K562 (cell line): ENCODE measurements around the gene GALNT18.

ENCODE experiments used
- RCOR1 ChIP-seq, 2 experiments: IDR thresholded peaks; 2 replicates each; pipeline ENCODE4 v1.6.1; 2012; ENCODE audit warnings: low read depth in 2 of 2, low read length in 2 of 2, borderline replicate concordance in 1 of 2, improper control_type of control experiment in 1 of 2
- TAF1 ChIP-seq: IDR thresholded peaks from 2 replicates; pipeline ENCODE4 v1.6.1; 2011; ENCODE audit warnings: mild to moderate bottlenecking, low read length, moderate library complexity; ENCODE audit not compliant: insufficient read depth, control insufficient read depth, severe bottlenecking; ENCODE audit errors: extremely low read depth
- TF ChIP-seq, protein P1 (sequence below): sonication (generic); formaldehyde crosslinking; IDR thresholded peaks from 2 replicates; pipeline ENCODE4 v1.8.0; 2022; ENCODE audit warnings: missing genetic modification reagents, mild to moderate bottlenecking, borderline replicate concordance

DNA sequence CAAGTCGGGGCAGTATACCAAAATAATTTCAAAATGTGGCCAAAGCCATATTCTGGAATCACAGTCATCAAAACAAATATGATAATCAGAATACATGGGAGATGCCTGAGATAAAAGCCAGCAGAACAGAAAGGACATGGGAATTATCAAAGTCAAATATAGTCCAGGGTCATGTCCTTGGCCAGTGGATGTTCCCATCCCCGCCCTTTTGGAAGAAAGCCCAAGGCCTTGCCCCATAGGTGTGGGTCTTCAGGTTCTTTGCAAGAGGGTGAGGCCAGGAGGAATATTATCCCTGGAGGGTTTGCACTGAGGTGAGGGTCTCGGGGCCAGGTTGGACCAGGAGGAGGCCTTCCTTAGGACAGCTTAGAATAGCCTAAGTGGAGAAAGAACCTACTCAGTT, 215.2 kb downstream of the GALNT18 start:
- TF ChIP-seq RCOR1 (IDR thresholded peaks at IDR 0.05; ENCODE audit: borderline replicate concordance in 1 of 2, low read depth in 2 of 2, low read length in 2 of 2): no peak
- no peak for TF ChIP-seq TAF1
- TF ChIP-seq, protein P1, sequence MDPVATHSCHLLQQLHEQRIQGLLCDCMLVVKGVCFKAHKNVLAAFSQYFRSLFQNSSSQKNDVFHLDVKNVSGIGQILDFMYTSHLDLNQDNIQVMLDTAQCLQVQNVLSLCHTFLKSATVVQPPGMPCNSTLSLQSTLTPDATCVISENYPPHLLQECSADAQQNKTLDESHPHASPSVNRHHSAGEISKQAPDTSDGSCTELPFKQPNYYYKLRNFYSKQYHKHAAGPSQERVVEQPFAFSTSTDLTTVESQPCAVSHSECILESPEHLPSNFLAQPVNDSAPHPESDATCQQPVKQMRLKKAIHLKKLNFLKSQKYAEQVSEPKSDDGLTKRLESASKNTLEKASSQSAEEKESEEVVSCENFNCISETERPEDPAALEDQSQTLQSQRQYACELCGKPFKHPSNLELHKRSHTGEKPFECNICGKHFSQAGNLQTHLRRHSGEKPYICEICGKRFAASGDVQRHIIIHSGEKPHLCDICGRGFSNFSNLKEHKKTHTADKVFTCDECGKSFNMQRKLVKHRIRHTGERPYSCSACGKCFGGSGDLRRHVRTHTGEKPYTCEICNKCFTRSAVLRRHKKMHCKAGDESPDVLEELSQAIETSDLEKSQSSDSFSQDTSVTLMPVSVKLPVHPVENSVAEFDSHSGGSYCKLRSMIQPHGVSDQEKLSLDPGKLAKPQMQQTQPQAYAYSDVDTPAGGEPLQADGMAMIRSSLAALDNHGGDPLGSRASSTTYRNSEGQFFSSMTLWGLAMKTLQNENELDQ (CRISPR knock-in tag): no peak
